Endothelial cell (in vitro differentiated cells): Measurements from ENCODE around the gene ESF1. TPM values are rescaled to one million over a fixed set of nuclear protein-coding genes. Genes with fewer than 3 reads are reported as not detected.

ENCODE experiments used
- DNase-seq: peaks from one replicate; pipeline ENCODE4 v3.0.0; 2021; ENCODE audit warnings: low spot score
- H3K27ac Mint-ChIP-seq: one replicate; pipeline ENCODE4 v1.8.0; 2021; ENCODE audit warnings: mixed read lengths, inconsistent platforms; ENCODE audit not compliant: unreplicated experiment
- H3K27me3 Mint-ChIP-seq: one replicate; pipeline ENCODE4 v1.8.0; 2021; ENCODE audit warnings: mild to moderate bottlenecking, moderate library complexity, mixed read lengths, inconsistent platforms; ENCODE audit not compliant: unreplicated experiment
- H3K36me3 Mint-ChIP-seq: one replicate; pipeline ENCODE4 v1.8.0; 2021; ENCODE audit warnings: mild to moderate bottlenecking, low read depth, mixed read lengths, inconsistent platforms; ENCODE audit not compliant: unreplicated experiment
- H3K4me1 Mint-ChIP-seq: one replicate; pipeline ENCODE4 v1.8.0; 2021; ENCODE audit warnings: mild to moderate bottlenecking, mixed read lengths, inconsistent platforms; ENCODE audit not compliant: unreplicated experiment
- H3K4me3 Mint-ChIP-seq: one replicate; pipeline ENCODE4 v1.8.0; 2021; ENCODE audit warnings: mild to moderate bottlenecking, mixed read lengths, inconsistent platforms; ENCODE audit not compliant: unreplicated experiment
- H3K9me3 Mint-ChIP-seq: one replicate; pipeline ENCODE4 v1.8.0; 2021; ENCODE audit warnings: mixed read lengths, inconsistent platforms; ENCODE audit not compliant: unreplicated experiment
- CTCF ChIP-seq: fragments of 200-600 bp; sonication (generic); IDR thresholded peaks from one replicate; pipeline ENCODE4 v1.5.0; 2021; ENCODE audit warnings: antibody characterized with exemption; ENCODE audit not compliant: unreplicated experiment
- total RNA-seq: library from RNA; stranded (reverse); fragmentation: NEBNext Ultra II Directional; extraction: Animal tissue kit (Norgen Biotek cat#: 25700); gene quantifications from one replicate; pipeline ENCODE4 v1.2.1, GENCODE V29; 2021; ENCODE audit not compliant: unreplicated experiment

ESF1 gene
- total RNA-seq, 1 donor from 2014 or later = 11.6 TPM

- Mint-ChIP-seq H3K4me3 (no peak overlapping the region), H3K36me3 (no peaks in the 10 kb centered on the region), H3K9me3 (no peaks in the 10 kb centered on the region), H3K4me1 (peaks cover 4% of the 10 kb centered on the region), H3K27me3 (no peaks in the 10 kb centered on the region), H3K27ac (no peak overlapping the region)
- no peak for TF ChIP-seq CTCF
- no peak for DNase-seq
These were observed 114.6 kb downstream of the ESF1 start for GRCh38 chr20:13670160-13670559.

- Mint-ChIP-seq H3K4me1 (peaks cover 2% of the 10 kb centered on the region), H3K36me3 (no peaks in the 10 kb centered on the region), H3K27ac (no peak overlapping the region), H3K27me3 (peaks cover 1% of the 10 kb centered on the region), H3K9me3 (no peaks in the 10 kb centered on the region), H3K4me3 (no peak overlapping the region)
- DNase-seq = no peak
- TF ChIP-seq CTCF = no peak
These were observed 118.9 kb downstream of the ESF1 start for GRCh38 chr20:13665709-13666395.

Other genes with a start within 250 kb of the ESF1 start
- gene TASP1, start 146.0 kb downstream of the ESF1 start, total RNA-seq = 15.9 TPM
- 22.5 TPM for gene NDUFAF5, start 109 bp upstream of the ESF1 start, total RNA-seq
- gene SEL1L2, start 205.7 kb upstream of the ESF1 start, total RNA-seq = not detected
- gene MACROD2, start 210.6 kb upstream of the ESF1 start, total RNA-seq = 6.4 TPM